Thymus (tissue), 11 donors: ENCODE results near the gene SLC11A1. TPM values are rescaled to one million over a fixed set of nuclear protein-coding genes. Genes with fewer than 3 reads are reported as not detected.

Experiments
- DNase-seq, 9 donors: peaks; one replicate each; pipeline ENCODE4 v3.0.0-alpha.2; 2013; ENCODE audit warnings: low spot score in 9 of 9, low read depth in 6 of 9, missing footprints in 1 of 9
- H3K27ac ChIP-seq, 2 donors: one replicate each; pipeline ENCODE4 v1.5.1; 2013; ENCODE audit warnings: control low read depth in 1 of 2, low read depth in 1 of 2, low read length in 1 of 2, mild to moderate bottlenecking in 1 of 2, moderate library complexity in 1 of 2
- H3K27me3 ChIP-seq, 2 donors: one replicate each; pipeline ENCODE4 v1.5.1; 2013; ENCODE audit warnings: low read length in 1 of 2; ENCODE audit not compliant: control insufficient read depth in 2 of 2, insufficient read depth in 1 of 2
- H3K36me3 ChIP-seq, 2 donors: one replicate each; pipeline ENCODE4 v1.5.1; 2013; ENCODE audit warnings: low read length in 1 of 2, mild to moderate bottlenecking in 1 of 2, moderate library complexity in 1 of 2; ENCODE audit not compliant: control insufficient read depth in 2 of 2, insufficient read depth in 2 of 2
- H3K4me1 ChIP-seq, 2 donors: one replicate each; pipeline ENCODE4 v1.5.1; 2013; ENCODE audit warnings: low read length in 2 of 2; ENCODE audit not compliant: control insufficient read depth in 2 of 2, insufficient read depth in 2 of 2
- H3K4me3 ChIP-seq, 2 donors: one replicate each; pipeline ENCODE4 v1.5.1; 2013; ENCODE audit warnings: low read length in 2 of 2, control low read depth in 1 of 2, mild to moderate bottlenecking in 1 of 2
- H3K9me3 ChIP-seq, 2 donors: one replicate each; pipeline ENCODE4 v1.5.1; 2013; ENCODE audit warnings: low read length in 1 of 2, mild to moderate bottlenecking in 1 of 2; ENCODE audit not compliant: control insufficient read depth in 2 of 2, insufficient read depth in 1 of 2
- WGBS: extraction: QIAGEN DNeasy Blood & Tissue Kit; methylation state at CpG from one replicate; pipeline ENCODE4 v1.1.7; 2013; 5-methylcytosine and 5-hydroxymethylcytosine counted together
- polyA plus RNA-seq: library from polyadenylated mRNA; stranded (reverse); fragments of 200-250 nt; gene quantifications from one replicate; pipeline ENCODE4 v1.2.3, GENCODE V29; 2013
- total RNA-seq: library from RNA; stranded (reverse); fragments of 120-200 nt; gene quantifications from one replicate; pipeline ENCODE4 v1.2.4, GENCODE V29; 2013
- donor health status: healthy.

SLC11A1 gene
- total and polyA plus RNA-seq, 2 donors = 0.71 to 25.2 TPM

GRCh38 chr2:218405746-218406208 is 23.7 kb downstream of the SLC11A1 start:
- Histone ChIP-seq H3K4me3 (peak overlapping the region; percentile 56), H3K36me3 (peaks cover 29 to 32% of the 10 kb centered on the region in 2 donors), H3K9me3 (no peaks in the 10 kb centered on the region), H3K4me1 (peaks cover 21 to 57% of the 10 kb centered on the region in 2 donors), H3K27me3 (no peaks in the 10 kb centered on the region), H3K27ac (peak overlapping the region; percentile 80 to 89)
- WGBS = 2% methylated on average over 15 of the region's 15 CpGs
- peak in 3 of 9 donors; percentile 33 to 73 (median 53) for DNase-seq

DNA sequence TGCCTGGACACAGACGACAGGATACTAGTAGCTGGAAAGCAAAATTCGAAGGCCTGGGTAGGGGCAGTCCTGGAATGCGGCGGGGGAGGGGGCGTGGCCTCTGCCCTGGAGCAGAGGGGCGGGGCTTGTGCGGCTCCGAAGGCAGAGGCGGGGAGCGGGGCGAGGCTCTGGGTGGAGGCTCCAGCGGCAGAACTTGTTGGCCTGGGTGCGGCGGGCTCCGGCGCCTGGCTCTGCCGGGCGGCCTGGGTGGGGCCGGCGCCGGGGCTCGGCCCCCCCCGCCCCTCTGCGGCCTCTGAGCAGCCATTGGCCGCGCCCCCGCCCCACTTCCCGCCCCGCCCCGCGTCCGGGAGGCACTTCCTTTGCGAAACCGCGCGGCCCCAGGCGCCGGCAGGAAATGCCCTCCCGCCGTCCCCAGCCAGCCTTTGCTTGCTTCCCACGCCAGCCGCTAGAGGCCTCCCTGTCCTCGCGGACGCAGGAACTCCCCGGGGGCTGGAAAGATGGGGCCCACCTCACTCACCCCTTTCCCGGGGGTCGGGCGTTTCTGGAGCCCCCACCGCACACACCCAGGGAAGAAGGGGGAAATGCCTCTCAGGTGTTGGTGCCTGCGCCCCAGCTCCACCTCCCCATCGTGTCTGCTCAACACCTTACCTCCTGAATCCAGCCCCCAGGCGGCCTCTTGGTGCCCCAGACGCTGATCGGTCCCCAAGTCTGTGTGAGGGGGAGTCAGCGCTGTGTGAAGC is 24.3 kb downstream of the SLC11A1 start:
- Histone ChIP-seq H3K36me3 (peaks cover 29 to 30% of the 10 kb centered on the region in 2 donors), H3K9me3 (no peaks in the 10 kb centered on the region), H3K4me1 (peaks cover 16 to 52% of the 10 kb centered on the region in 2 donors), H3K27ac (peak overlapping the region; percentile 80 to 89), H3K27me3 (no peaks in the 10 kb centered on the region), H3K4me3 (peak overlapping the region; percentile 56)
- 1% methylated on average over 56 of the region's 56 CpGs for WGBS
- DNase-seq = peak in 7 of 9 donors; percentile 70 to 95 (median 87)

DNA sequence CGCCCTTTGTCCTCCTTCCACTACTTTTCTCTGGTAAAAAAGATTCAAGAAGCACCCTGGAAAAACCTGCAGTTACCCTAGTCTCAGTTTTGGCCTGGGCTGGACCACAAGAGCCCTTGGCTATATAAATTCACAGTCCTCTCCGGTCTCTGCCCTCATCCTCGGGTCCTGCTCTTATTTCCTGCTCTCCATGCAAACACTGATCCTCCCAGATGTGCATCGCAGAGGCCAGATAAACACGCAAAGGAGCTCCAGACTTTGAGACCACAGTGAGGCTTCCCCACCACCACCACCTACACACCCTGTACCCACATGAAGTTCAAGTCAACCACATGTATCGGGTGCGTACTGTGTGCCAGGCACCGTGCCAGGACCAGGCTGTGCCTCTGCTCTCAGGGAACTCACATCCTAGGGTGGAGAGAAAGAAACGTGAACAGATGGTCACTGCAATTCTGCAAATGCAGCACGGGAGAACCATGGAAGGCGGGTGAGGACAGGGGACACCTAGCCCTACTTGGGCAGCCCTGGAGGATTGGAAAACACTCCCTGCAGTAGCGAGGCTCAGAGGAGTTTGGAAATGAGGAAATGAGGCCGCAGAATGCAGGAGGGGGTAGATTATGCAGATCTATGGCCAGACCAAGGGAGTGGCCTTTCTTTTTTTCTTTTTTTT is 25.0 kb downstream of the SLC11A1 start:
- Histone ChIP-seq H3K27ac (peak overlapping the region; percentile 80 to 87), H3K9me3 (no peaks in the 10 kb centered on the region), H3K4me1 (peaks cover 12 to 45% of the 10 kb centered on the region in 2 donors), H3K36me3 (peaks cover 23 to 25% of the 10 kb centered on the region in 2 donors), H3K27me3 (no peaks in the 10 kb centered on the region), H3K4me3 (peak overlapping the region; percentile 54 to 56)
- DNase-seq = peak in 7 of 9 donors; percentile 41 to 80 (median 57)
- WGBS = 4% methylated on average over 13 of the region's 13 CpGs

- Histone ChIP-seq H3K4me3 (no peak overlapping the region), H3K27ac (no peak overlapping the region), H3K27me3 (no peaks in the 10 kb centered on the region), H3K36me3 (peaks cover 17 to 19% of the 10 kb centered on the region in 2 donors), H3K4me1 (peaks cover 12 to 42% of the 10 kb centered on the region in 2 donors), H3K9me3 (no peaks in the 10 kb centered on the region)
- WGBS = 90% methylated on average over 8 of the region's 8 CpGs
- DNase-seq = no peak
Measured at GRCh38 chr2:218407717-218408116, 25.6 kb downstream of the SLC11A1 start.

DNA sequence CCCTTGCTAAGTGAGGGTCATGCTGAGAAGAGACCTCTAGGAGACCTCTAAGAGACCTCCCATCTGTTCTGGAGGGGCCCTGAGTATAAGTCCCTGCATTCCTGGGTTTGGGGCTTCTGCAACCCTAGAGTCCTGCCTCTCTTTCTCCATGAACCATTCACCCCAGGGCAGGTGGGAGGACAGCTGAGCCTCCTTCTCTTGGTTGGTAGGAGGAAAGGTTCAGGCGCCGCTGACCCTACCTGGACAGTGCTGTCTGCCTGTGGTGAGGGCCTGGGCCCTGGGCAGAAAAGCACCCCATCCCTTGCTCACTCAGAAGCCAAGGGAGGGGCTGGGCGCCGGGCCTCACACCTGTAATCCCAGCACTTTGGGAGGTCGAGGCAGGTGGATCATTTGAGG is 36.2 kb downstream of the SLC11A1 start:
- no peak for DNase-seq
- 93% methylated on average over 5 of the region's 5 CpGs for WGBS
- no peaks in the 10 kb centered on the region for H3K36me3 ChIP-seq
- H3K9me3 ChIP-seq = no peaks in the 10 kb centered on the region
- H3K4me1 ChIP-seq = peaks cover 0 to 3% of the 10 kb centered on the region in 2 donors
- H3K4me3 ChIP-seq = no peak overlapping the region
- no peak overlapping the region for H3K27ac ChIP-seq
- H3K27me3 ChIP-seq = no peaks in the 10 kb centered on the region

DNA sequence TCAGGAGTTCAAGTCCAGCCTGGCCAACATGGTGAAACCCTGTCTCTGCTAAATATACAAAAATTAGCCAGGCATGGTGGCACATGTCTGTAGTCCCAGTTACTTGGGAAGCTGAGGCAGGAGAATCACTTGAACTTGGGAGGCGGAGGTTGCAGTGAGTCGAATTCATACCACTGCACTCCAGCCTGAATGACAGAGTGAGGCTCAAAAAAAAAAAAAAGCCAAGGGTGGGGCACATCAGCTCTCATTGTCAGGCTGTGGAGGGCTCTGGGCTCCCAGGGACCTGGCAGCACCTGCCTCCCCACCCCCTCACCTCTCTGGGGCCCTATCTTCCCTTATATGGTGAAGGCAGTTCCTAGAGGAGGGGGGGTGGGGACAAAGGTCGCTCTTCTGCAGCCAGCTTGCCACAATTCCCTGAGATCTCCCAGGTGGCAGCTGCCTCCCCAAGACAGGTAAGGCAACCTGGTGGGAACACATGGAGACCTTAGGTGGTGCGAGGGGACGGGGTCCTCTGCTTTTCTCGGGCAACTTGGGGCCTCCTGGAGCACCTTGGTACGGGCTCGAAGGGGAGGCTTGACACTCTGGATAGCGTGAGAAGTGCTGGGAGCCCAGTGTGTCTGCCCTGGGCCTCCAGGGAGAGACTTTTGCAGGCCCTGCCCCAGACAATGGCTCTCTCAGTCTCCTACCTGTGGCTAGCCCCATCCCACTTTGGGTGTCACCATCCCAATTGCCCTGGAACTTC is 36.8 kb downstream of the SLC11A1 start, which contains the start of gene VIL1:
TSS of gene VIL1 (plus strand) at position 407 of the 742 bp plus-strand sequence. CDS start 4,656 bp downstream, outside the sequence.
- Histone ChIP-seq H3K27ac (no peak within 1 kb of the TSS), H3K4me1 (peaks cover 0 to 3% of the 10 kb centered on the region in 2 donors), H3K4me3 (no peak within 1 kb of the TSS), H3K9me3 (no peaks in the 10 kb centered on the region), H3K27me3 (no peaks in the 10 kb centered on the region), H3K36me3 (no peaks in the 10 kb centered on the region)
- DNase-seq = peak in 1 of 9 donors; percentile 6
- WGBS = 97% methylated on average over 9 of the region's 9 CpGs

- DNase-seq = no peak
- Histone ChIP-seq H3K9me3 (no peaks in the 10 kb centered on the region), H3K4me3 (no peak overlapping the region), H3K27me3 (no peaks in the 10 kb centered on the region), H3K27ac (no peak overlapping the region), H3K4me1 (peaks cover 0 to 3% of the 10 kb centered on the region in 2 donors), H3K36me3 (no peaks in the 10 kb centered on the region)
- WGBS = over 99% methylated on average over 7 of the region's 7 CpGs
Measured at GRCh38 chr2:218419630-218420216, 37.6 kb downstream of the SLC11A1 start.

DNA sequence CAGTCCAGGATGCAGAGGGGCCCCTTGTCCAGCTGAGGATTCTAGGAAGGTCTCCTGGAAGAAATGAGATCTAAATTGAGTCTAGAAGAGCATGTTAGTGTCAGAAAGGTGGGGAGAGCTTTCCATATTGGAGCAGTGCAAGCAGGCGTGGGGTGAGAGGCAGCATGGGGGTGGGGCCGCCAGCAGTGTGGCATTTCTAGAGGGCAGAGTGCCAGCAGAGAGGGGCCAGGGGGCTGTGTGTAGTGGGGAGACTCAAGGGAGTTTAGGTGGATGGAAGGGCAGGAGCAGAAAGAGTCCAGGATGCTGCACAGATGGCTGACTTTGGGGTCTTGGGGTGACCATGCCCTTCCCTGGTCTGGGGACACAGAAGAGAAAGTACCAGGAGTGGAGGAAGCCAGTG is 39.0 kb downstream of the SLC11A1 start:
- no peaks in the 10 kb centered on the region for H3K9me3 ChIP-seq
- DNase-seq = no peak
- H3K27ac ChIP-seq = no peak overlapping the region
- no peak overlapping the region for H3K4me3 ChIP-seq
- no peaks in the 10 kb centered on the region for H3K36me3 ChIP-seq
- peaks cover 0 to 3% of the 10 kb centered on the region in 2 donors for H3K4me1 ChIP-seq
- 89% methylated on average over 2 of the region's 2 CpGs for WGBS
- H3K27me3 ChIP-seq = no peaks in the 10 kb centered on the region
